Neuron (in vitro differentiated cells): ENCODE measurements around the gene COL18A1.

Experiments
- H2AFZ ChIP-seq: one replicate; pipeline ENCODE4 v1.6.1; 2013; ENCODE audit warnings: low read depth, mild to moderate bottlenecking, inconsistent platforms, low read length, moderate library complexity
- H3K27me3 ChIP-seq: one replicate; pipeline ENCODE4 v1.6.1; 2013; ENCODE audit warnings: low read length; ENCODE audit not compliant: insufficient read depth
- H3K36me3 ChIP-seq: one replicate; pipeline ENCODE4 v1.6.1; 2013; ENCODE audit warnings: low read length; ENCODE audit not compliant: insufficient read depth
- H3K4me1 ChIP-seq: one replicate; pipeline ENCODE4 v1.6.1; 2013; ENCODE audit warnings: low read length; ENCODE audit not compliant: insufficient read depth
- H3K4me3 ChIP-seq: 2 replicates; pipeline ENCODE4 v1.5.1; 2013; ENCODE audit warnings: mild to moderate bottlenecking, low read length, moderate library complexity
- H3K9me3 ChIP-seq: one replicate; pipeline ENCODE4 v1.6.1; 2013; ENCODE audit warnings: low read length

The COL18A1 gene

GRCh38 chr21:45420061-45421041 lies 15.4 kb downstream of the COL18A1 start:
- H3K36me3 ChIP-seq = no peaks in the 10 kb centered on the region
- no peaks in the 10 kb centered on the region for H3K9me3 ChIP-seq
- H3K4me1 ChIP-seq = peaks cover 9% of the 10 kb centered on the region
- H3K4me3 ChIP-seq = no peak overlapping the region
- H2AFZ ChIP-seq = no peak overlapping the region
- peaks cover 10% of the 10 kb centered on the region for H3K27me3 ChIP-seq

- Histone ChIP-seq H3K9me3 (no peaks in the 10 kb centered on the region), H3K27me3 (peaks cover 7% of the 10 kb centered on the region), H2AFZ (no peak overlapping the region), H3K4me1 (peaks cover 9% of the 10 kb centered on the region), H3K4me3 (no peak overlapping the region), H3K36me3 (no peaks in the 10 kb centered on the region)
Measured at GRCh38 chr21:45421071-45421845, 16.3 kb downstream of the COL18A1 start.

- Histone ChIP-seq H3K36me3 (no peaks in the 10 kb centered on the region), H3K9me3 (no peaks in the 10 kb centered on the region), H3K4me3 (no peak overlapping the region), H2AFZ (no peak overlapping the region), H3K4me1 (peaks cover 9% of the 10 kb centered on the region), H3K27me3 (peaks cover 4% of the 10 kb centered on the region)
Measured at GRCh38 chr21:45421846-45422775, 17.1 kb downstream of the COL18A1 start.

- Histone ChIP-seq H3K9me3 (no peaks in the 10 kb centered on the region), H3K4me3 (no peak overlapping the region), H2AFZ (no peak overlapping the region), H3K4me1 (peaks cover 9% of the 10 kb centered on the region), H3K27me3 (no peaks in the 10 kb centered on the region), H3K36me3 (no peaks in the 10 kb centered on the region)
Measured at GRCh38 chr21:45423201-45423955, 18.4 kb downstream of the COL18A1 start.

GRCh38 chr21:45423968-45424853 lies 19.2 kb downstream of the COL18A1 start:
- H3K36me3 ChIP-seq = no peaks in the 10 kb centered on the region

GRCh38 chr21:45424854-45425795 lies 20.2 kb downstream of the COL18A1 start:
- H3K4me3 ChIP-seq = no peak overlapping the region
- peaks cover 4% of the 10 kb centered on the region for H3K4me1 ChIP-seq
- no peak overlapping the region for H2AFZ ChIP-seq
- H3K36me3 ChIP-seq = no peaks in the 10 kb centered on the region
- no peaks in the 10 kb centered on the region for H3K9me3 ChIP-seq
- H3K27me3 ChIP-seq = no peaks in the 10 kb centered on the region

More at GRCh38 chr21:45423968-45424853, 19.2 kb downstream of the COL18A1 start:
- no peak overlapping the region for H2AFZ ChIP-seq
- no peaks in the 10 kb centered on the region for H3K27me3 ChIP-seq
- no peak overlapping the region for H3K4me3 ChIP-seq
- peaks cover 9% of the 10 kb centered on the region for H3K4me1 ChIP-seq
- H3K9me3 ChIP-seq = no peaks in the 10 kb centered on the region

GRCh38 chr21:45427331-45428271 lies 22.6 kb downstream of the COL18A1 start:
- Histone ChIP-seq H3K36me3 (no peaks in the 10 kb centered on the region), H3K9me3 (no peaks in the 10 kb centered on the region), H3K4me3 (no peak overlapping the region), H2AFZ (no peak overlapping the region), H3K4me1 (peaks cover 11% of the 10 kb centered on the region), H3K27me3 (no peaks in the 10 kb centered on the region)

- Histone ChIP-seq H3K36me3 (no peaks in the 10 kb centered on the region), H2AFZ (no peak overlapping the region), H3K27me3 (no peaks in the 10 kb centered on the region), H3K9me3 (no peaks in the 10 kb centered on the region), H3K4me1 (peaks cover 17% of the 10 kb centered on the region), H3K4me3 (no peak overlapping the region)
Measured at GRCh38 chr21:45428534-45428933, 23.6 kb downstream of the COL18A1 start.

GRCh38 chr21:45429221-45430175 lies 24.5 kb downstream of the COL18A1 start:
- Histone ChIP-seq H3K27me3 (no peaks in the 10 kb centered on the region), H3K4me3 (no peak overlapping the region), H3K9me3 (no peaks in the 10 kb centered on the region), H2AFZ (no peak overlapping the region), H3K36me3 (no peaks in the 10 kb centered on the region), H3K4me1 (peaks cover 17% of the 10 kb centered on the region)
